ENCODE results near the gene ZNF76. TPM values are rescaled to one million over a fixed set of nuclear protein-coding genes. Genes with fewer than 3 reads are reported as not detected.
A peak's percentile ranks its signal among the peaks of the same experiment; 100 is the strongest.

The ZNF76 gene
- total and polyA plus RNA-seq, 2 of the 13 experiments (the other 11 are each of a cell fraction or from before 2014, with no cell fraction given): 13.2 to 26.4 TPM

- TF ChIP-seq ZBTB40 (IDR thresholded peaks at IDR 0.05) (no peak), ZBTB40 (CRISPR knock-in tag; IDR thresholded peaks at IDR 0.05) (no peak), WIZ (CRISPR knock-in tag; IDR thresholded peaks at IDR 0.05) (no peak), KLF6 (CRISPR knock-in tag; IDR thresholded peaks at IDR 0.05) (no peak), ZSCAN12 (CRISPR knock-in tag; IDR thresholded peaks at IDR 0.05) (no peak), ATF2 (CRISPR knock-in tag; IDR thresholded peaks at IDR 0.05) (no peak), CBX2 (IDR thresholded peaks at IDR 0.05; ENCODE audit: low read depth, low read length) (no peak), CBX2 (CRISPR knock-in tag; IDR thresholded peaks at IDR 0.05; ENCODE audit: low read depth) (no peak), PAWR (CRISPR knock-in tag; IDR thresholded peaks at IDR 0.05; ENCODE audit: borderline replicate concordance) (no peak), ONECUT2 (CRISPR knock-in tag; IDR thresholded peaks at IDR 0.05) (no peak), KLF13 (CRISPR knock-in tag; IDR thresholded peaks at IDR 0.05) (no peak), PAX8 (CRISPR knock-in tag; IDR thresholded peaks at IDR 0.05; ENCODE audit: borderline replicate concordance) (no peak), HNRNPLL (IDR thresholded peaks at IDR 0.05; ENCODE audit: low read depth, low read length, poor library complexity, severe bottlenecking) (no peak), ZNF550 (CRISPR knock-in tag; IDR thresholded peaks at IDR 0.05; ENCODE audit: borderline replicate concordance) (no peak), SNRNP70 (IDR thresholded peaks at IDR 0.05; ENCODE audit: low read depth, low read length) (no peak), FOSL2 (CRISPR knock-in tag; IDR thresholded peaks at IDR 0.05) (peak; percentile 44), NCOA2 (CRISPR knock-in tag; IDR thresholded peaks at IDR 0.05) (no peak), MAF1 (CRISPR knock-in tag; IDR thresholded peaks at IDR 0.05; ENCODE audit: borderline replicate concordance) (no peak), GABPB1 (CRISPR knock-in tag; IDR thresholded peaks at IDR 0.05) (no peak), ZNF577 (CRISPR knock-in tag; IDR thresholded peaks at IDR 0.05; ENCODE audit: borderline replicate concordance, low read depth) (no peak), FOXA3 (CRISPR knock-in tag; IDR thresholded peaks at IDR 0.05) (no peak), ZNF580 (CRISPR knock-in tag; IDR thresholded peaks at IDR 0.05; ENCODE audit: borderline replicate concordance, low read depth) (0 out of 2 replicates have a peak, but pooled peaks have one; percentile 29)
Observed at GRCh38 chr6:35294308-35294945, 34.9 kb downstream of the ZNF76 start (continued).
